GM12873 (cell line): ENCODE data around the gene ADGRL4.

Source experiments
- TF ChIP-seq, protein P1 (sequence below): IDR thresholded peaks from 2 replicates; pipeline ENCODE4 v1.5.1; 2012; ENCODE audit warnings: low read depth, mild to moderate bottlenecking, moderate library complexity, low read length, control low read depth; ENCODE audit not compliant: insufficient read depth; ENCODE audit errors: missing control alignments

Gene ADGRL4

GRCh38 chr1:78856096-78856495 lies 150.4 kb downstream of the ADGRL4 start:
- TF ChIP-seq, protein P1, sequence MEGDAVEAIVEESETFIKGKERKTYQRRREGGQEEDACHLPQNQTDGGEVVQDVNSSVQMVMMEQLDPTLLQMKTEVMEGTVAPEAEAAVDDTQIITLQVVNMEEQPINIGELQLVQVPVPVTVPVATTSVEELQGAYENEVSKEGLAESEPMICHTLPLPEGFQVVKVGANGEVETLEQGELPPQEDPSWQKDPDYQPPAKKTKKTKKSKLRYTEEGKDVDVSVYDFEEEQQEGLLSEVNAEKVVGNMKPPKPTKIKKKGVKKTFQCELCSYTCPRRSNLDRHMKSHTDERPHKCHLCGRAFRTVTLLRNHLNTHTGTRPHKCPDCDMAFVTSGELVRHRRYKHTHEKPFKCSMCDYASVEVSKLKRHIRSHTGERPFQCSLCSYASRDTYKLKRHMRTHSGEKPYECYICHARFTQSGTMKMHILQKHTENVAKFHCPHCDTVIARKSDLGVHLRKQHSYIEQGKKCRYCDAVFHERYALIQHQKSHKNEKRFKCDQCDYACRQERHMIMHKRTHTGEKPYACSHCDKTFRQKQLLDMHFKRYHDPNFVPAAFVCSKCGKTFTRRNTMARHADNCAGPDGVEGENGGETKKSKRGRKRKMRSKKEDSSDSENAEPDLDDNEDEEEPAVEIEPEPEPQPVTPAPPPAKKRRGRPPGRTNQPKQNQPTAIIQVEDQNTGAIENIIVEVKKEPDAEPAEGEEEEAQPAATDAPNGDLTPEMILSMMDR, result no peak

DNA sequence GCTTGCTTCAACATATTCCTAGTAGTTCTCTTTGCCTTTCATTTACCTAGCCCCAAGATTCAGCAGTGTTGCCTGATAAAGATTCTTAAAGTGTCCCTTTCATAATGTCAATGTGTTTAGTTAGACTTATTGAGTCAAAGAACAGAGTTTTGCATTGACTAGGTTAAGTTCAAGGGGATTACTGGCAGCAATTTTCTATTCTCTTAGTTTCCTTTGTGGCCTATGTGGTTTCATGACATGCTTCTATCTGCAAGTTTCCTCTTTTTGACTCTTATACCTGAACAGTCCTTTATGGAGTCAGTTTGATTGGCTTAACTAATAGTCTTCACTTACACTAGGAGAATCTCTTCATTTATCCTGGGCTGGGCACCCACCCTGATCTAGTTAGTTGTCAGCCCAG lies 151.3 kb downstream of the ADGRL4 start:
- TF ChIP-seq, protein P1, result no peak

DNA sequence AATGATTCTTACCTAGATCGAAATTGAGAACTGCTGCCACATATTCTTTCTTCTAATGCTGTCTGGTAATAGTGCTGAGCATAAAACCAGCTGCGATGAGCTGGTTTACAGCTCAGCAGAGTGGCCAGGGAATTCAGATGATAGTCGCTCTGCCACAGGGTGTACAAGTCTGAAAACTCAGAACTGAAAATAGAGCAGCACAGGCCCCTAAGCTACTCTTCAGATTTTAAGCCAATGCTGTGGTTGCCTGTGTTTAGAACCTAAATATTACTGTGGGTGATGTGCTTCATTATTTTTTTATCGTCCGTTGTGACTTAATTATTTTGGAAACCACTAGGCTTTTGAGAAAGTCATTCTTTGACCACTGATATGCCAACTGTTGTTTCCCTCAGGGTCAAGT lies 152.0 kb downstream of the ADGRL4 start:
- TF ChIP-seq, protein P1, result no peak

DNA sequence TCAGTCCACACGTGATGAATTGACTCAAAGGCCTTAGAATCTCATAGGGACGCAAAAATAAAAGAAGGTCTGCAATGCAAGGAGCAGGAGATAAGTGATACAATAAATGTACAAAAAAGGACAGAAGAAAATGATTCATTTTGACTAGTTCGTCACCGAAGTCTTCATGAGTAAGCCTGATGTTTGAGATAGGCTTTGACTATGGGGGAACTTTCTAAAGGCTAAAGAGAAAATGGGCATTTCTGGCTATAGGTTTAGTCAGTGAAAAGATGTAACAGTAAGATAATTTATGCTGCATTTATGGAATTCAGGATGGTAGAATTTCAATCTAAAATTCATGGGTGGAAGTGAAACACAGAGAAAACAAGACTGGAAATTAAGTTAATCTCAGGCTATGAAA lies 163.0 kb downstream of the ADGRL4 start:
- TF ChIP-seq, protein P1, result no peak

DNA sequence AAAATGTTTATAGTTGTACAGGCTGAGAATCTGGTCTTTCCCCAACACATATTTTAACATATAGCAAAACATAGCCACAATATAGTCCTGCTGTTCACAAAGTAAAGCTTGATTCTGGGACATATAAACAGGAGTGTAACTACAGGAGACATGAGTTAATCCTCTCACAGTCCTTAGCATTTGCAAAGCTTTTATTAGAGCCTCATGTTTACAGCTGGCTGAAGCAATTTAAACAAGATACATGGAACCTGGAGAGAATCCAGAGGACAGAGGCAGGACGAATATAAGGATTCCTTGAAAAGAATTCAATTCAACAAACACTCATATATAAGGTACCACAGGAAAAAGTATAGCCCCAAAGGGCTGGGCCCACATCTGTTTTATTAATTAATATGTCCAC lies 163.4 kb downstream of the ADGRL4 start:
- TF ChIP-seq, protein P1, result no peak

- TF ChIP-seq, protein P1, result no peak
Measured at GRCh38 chr1:78840453-78841271, 165.9 kb downstream of the ADGRL4 start.
